HT1080 (cell line): Measurements from ENCODE around the gene LSG1. TPM values are rescaled to one million over a fixed set of nuclear protein-coding genes. Genes with fewer than 3 reads are reported as not detected.
"Not testable (repeated sequence)": the region's sequence is repeated elsewhere in the genome, so short reads cannot be mapped to it uniquely, and the experiment has no call there.

ENCODE experiments used
- DNase-seq: peaks from one replicate; pipeline ENCODE4 v3.0.0-alpha.2; 2015; ENCODE audit warnings: low read depth
- total RNA-seq: library from RNA; depleted of rRNA; stranded (reverse); fragments of >200 nt; shearing (Covaris generic); gene quantifications from 2 replicates; pipeline ENCODE4 v1.2.3, GENCODE V29; 2014

Gene LSG1
- total RNA-seq, 1 experiment from 2014 or later: 103 TPM

- DNase-seq: no peak
These were observed 13.3 kb downstream of the LSG1 start for GRCh38 chr3:194658477-194659242.

GRCh38 chr3:194657439-194657838 lies 14.6 kb downstream of the LSG1 start:
- DNase-seq: no peak

GRCh38 chr3:194654443-194654842 lies 17.5 kb downstream of the LSG1 start:
- DNase-seq: no peak

- no peak for DNase-seq
These were observed 24.2 kb downstream of the LSG1 start for GRCh38 chr3:194647747-194648146.

- DNase-seq: no peak
These were observed 29.2 kb downstream of the LSG1 start for GRCh38 chr3:194642769-194643168.

GRCh38 chr3:194640829-194641228 lies 31.2 kb downstream of the LSG1 start:
- DNase-seq: no peak

- DNase-seq: no peak
These were observed 32.9 kb downstream of the LSG1 start for GRCh38 chr3:194638991-194639605.

GRCh38 chr3:194637541-194638400 lies 34.2 kb downstream of the LSG1 start:
- DNase-seq: no peak

- DNase-seq: no peak
These were observed 34.9 kb downstream of the LSG1 start for GRCh38 chr3:194637066-194637465.

- peak; percentile 96 for DNase-seq
These were observed 38.5 kb downstream of the LSG1 start, which contains the start of gene TMEM44 for GRCh38 chr3:194633349-194634004. Gene TMEM44 (minus strand): TSS chr3:194633419. CDS start chr3:194633215, 204 bp downstream.

GRCh38 chr3:194632809-194633348 lies 39.1 kb downstream of the LSG1 start:
- peak; percentile 45 for DNase-seq

- DNase-seq: no peak
These were observed 39.7 kb downstream of the LSG1 start for GRCh38 chr3:194632226-194632808.

- no peak for DNase-seq
These were observed 40.3 kb downstream of the LSG1 start for GRCh38 chr3:194631696-194632095.

GRCh38 chr3:194630681-194631080 lies 41.3 kb downstream of the LSG1 start:
- DNase-seq: not testable (repeated sequence)

GRCh38 chr3:194624956-194625355 lies 47.0 kb downstream of the LSG1 start:
- no peak for DNase-seq

GRCh38 chr3:194623449-194624290 lies 48.3 kb downstream of the LSG1 start:
- no peak for DNase-seq

- DNase-seq: no peak
These were observed 49.2 kb downstream of the LSG1 start for GRCh38 chr3:194622621-194623340.

- no peak for DNase-seq
These were observed 50.0 kb downstream of the LSG1 start for GRCh38 chr3:194621947-194622346.

- DNase-seq: no peak
These were observed 51.8 kb downstream of the LSG1 start for GRCh38 chr3:194620196-194620595.
